HCT116 (cell line): ENCODE data around the gene LGALS4.

ENCODE experiments used
- EGR1 ChIP-seq: IDR thresholded peaks from 2 replicates; pipeline ENCODE4 v1.6.1; 2012; ENCODE audit warnings: low read depth
- RAD21 ChIP-seq: IDR thresholded peaks from 2 replicates; pipeline ENCODE4 v1.6.1; 2012; ENCODE audit warnings: low read depth, mild to moderate bottlenecking
- TF ChIP-seq, protein P1 (sequence below), 3 experiments: fragments of 200-600 bp in 1 of 3; sonication (generic) in 1 of 3; IDR thresholded peaks in 2 of 3; conservative IDR thresholded peaks in 1 of 3; 2 replicates each; pipeline ENCODE4 v1.5.1; 2012 to 2017; ENCODE audit warnings: low read depth in 2 of 3, low read length in 2 of 3, antibody characterized with exemption in 1 of 3, borderline replicate concordance in 1 of 3, control low read depth in 1 of 3, mild to moderate bottlenecking in 1 of 3, mixed read lengths in 1 of 3, mixed run types in 1 of 3, moderate library complexity in 1 of 3; ENCODE audit not compliant: insufficient read depth in 1 of 3

DNA sequence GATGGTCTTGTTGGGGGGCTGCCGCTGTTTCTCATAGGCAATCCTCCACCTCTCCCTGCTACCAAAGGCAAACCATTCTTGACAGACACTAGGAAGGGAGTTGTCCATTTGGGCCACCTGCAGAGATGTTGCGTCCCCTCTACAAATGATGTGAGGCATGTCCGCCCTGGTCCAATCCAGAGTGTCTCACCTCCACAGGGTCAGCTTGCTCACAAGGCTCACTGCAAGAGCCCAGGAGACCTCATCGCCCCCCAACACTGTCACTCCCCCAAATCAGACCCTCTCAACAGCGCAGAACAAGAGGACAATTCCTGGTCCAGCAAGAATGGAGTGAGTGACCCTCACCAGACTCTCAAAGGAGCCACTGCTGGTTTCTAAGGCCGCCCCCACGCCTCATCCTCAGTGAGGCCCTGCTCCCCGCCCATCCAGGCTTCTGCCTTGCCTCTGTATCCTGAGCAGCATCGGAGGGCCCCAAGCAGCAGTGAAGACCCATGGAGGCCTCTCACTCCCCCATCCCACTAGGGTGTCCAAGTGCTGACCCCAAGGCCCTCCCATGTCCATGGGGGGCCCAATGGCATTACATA, 30.5 kb upstream of the LGALS4 start:
- TF ChIP-seq RAD21 (no peak), EGR1 (no peak)
- TF ChIP-seq, protein P1, sequence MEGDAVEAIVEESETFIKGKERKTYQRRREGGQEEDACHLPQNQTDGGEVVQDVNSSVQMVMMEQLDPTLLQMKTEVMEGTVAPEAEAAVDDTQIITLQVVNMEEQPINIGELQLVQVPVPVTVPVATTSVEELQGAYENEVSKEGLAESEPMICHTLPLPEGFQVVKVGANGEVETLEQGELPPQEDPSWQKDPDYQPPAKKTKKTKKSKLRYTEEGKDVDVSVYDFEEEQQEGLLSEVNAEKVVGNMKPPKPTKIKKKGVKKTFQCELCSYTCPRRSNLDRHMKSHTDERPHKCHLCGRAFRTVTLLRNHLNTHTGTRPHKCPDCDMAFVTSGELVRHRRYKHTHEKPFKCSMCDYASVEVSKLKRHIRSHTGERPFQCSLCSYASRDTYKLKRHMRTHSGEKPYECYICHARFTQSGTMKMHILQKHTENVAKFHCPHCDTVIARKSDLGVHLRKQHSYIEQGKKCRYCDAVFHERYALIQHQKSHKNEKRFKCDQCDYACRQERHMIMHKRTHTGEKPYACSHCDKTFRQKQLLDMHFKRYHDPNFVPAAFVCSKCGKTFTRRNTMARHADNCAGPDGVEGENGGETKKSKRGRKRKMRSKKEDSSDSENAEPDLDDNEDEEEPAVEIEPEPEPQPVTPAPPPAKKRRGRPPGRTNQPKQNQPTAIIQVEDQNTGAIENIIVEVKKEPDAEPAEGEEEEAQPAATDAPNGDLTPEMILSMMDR (IDR thresholded peaks at IDR 0.05 in 2 of 3, conservative IDR thresholded peaks at IDR 0.05 in 1 of 3; ENCODE audit: borderline replicate concordance in 1 of 3, insufficient read depth in 1 of 3, low read depth in 2 of 3, low read length in 2 of 3), result no peak
